Hepatocyte (in vitro differentiated cells): ENCODE measurements around the gene PLA2G2C.

ENCODE experiments used
- EZH2 ChIP-seq: fragments of 200-600 bp; sonication (generic); IDR thresholded peaks from 2 replicates; pipeline ENCODE4 v1.6.1; 2016; ENCODE audit warnings: antibody characterized with exemption, mild to moderate bottlenecking, borderline replicate concordance
- EZH2phosphoT487 ChIP-seq: fragments of 200-600 bp; sonication (generic); IDR thresholded peaks from one replicate; pipeline ENCODE4 v1.6.1; 2018; ENCODE audit warnings: antibody characterized with exemption, mild to moderate bottlenecking, low read depth, moderate library complexity; ENCODE audit not compliant: unreplicated experiment, severe bottlenecking

DNA sequence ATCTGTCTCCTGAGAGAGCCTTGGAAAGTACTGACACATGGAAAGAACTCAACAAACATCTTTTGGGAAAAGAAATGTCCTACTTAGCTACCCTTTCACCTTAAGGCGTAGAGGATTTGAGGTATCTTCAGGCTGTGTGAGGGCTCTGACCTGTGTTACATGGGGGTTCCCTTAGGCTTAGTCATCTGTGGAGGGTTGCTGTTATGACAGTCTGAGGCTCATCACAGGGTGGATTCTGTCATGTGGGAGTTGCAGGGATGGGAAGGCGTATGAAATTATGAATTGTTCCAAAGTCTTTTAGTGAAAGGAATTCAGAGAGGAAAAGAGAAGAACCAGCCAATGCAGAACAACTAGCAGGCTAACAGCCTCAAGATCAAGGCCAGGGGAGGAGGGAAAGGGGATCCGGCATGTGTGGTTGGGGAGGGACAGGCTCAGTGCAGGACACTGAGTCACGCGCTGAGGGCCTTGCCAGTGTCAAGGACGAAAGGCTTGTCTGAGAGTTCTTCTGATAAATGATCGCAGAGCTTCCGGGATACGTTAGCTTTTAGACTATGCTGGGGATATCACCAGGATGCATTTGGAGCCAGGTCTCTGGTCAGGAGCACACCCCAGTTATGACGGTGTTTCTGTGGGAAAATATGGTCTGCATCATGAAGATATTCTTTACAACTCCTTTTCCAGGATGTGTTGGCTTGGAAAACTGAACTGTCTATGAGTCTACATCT lies 24.6 kb upstream of the PLA2G2C start:
- TF ChIP-seq EZH2phosphoT487 (no peak), EZH2 (no peak)
